Testis (tissue), 3 donors: ENCODE data around the gene DNLZ. TPM values are rescaled to one million over a fixed set of nuclear protein-coding genes. Genes with fewer than 3 reads are reported as not detected.

Experiments
- DNase-seq: peaks from one replicate; pipeline ENCODE4 v3.0.0-alpha.2; 2019
- H3K27ac ChIP-seq, 2 donors: fragments of 200-600 bp; sonication (generic); one replicate each; pipeline ENCODE4 v1.5.1; 2019
- H3K27me3 ChIP-seq: fragments of 200-600 bp; sonication (generic); one replicate; pipeline ENCODE4 v1.5.1; 2019
- H3K36me3 ChIP-seq: fragments of 200-600 bp; sonication (generic); one replicate; pipeline ENCODE4 v1.5.1; 2017; ENCODE audit warnings: low read depth; ENCODE audit errors: missing control alignments
- H3K4me1 ChIP-seq: fragments of 200-600 bp; sonication (generic); one replicate; pipeline ENCODE4 v1.5.1; 2019
- H3K4me3 ChIP-seq, 2 donors: fragments of 200-600 bp; sonication (generic); one replicate each; pipeline ENCODE4 v1.5.1; 2017 to 2019
- H3K9me3 ChIP-seq: fragments of 200-600 bp; sonication (generic); one replicate; pipeline ENCODE4 v1.5.1; 2017
- POLR2A ChIP-seq: fragments of 450-650 bp; IDR thresholded peaks from one replicate; pipeline ENCODE4 v1.6.1; 2017; ENCODE audit warnings: antibody characterized with exemption, mild to moderate bottlenecking, moderate library complexity
- WGBS, 2 donors: methylation state at CpG; one replicate each; pipeline ENCODE4 v1.1.5; 2018; 5-methylcytosine and 5-hydroxymethylcytosine counted together
- intact Hi-C: fragments of 100-400 bp; cut with DNase I; formaldehyde crosslinking; loops from one replicate; pipeline ENCODE4 v1.15.1; 2023; ENCODE audit warnings: low total_unique reads
- polyA plus RNA-seq: library from polyadenylated mRNA; stranded (reverse); fragments of 350-450 nt; fragmentation: Illumina TruSeq; extraction: RNeasy Lipid Tissue Mini Kit (QIAGEN cat#74804); gene quantifications from one replicate; pipeline ENCODE4 v1.2.3, GENCODE V29; 2014; ENCODE audit warnings: low read depth, low replicate concordance; ENCODE audit not compliant: insufficient read depth
- total RNA-seq, 2 donors: library from RNA; depleted of rRNA; stranded (reverse); fragments of >200 nt; gene quantifications; one replicate each; pipeline ENCODE4 v1.2.3, GENCODE V29; 2016
- TF ChIP-seq, protein P1 (sequence below), 3 experiments: fragments of 450-650 bp in 2 of 3; fragments of 200-600 bp in 1 of 3; sonication (generic) in 1 of 3; IDR thresholded peaks; one replicate each; pipeline ENCODE4 v1.5.1; 2016 to 2019; ENCODE audit warnings: antibody characterized with exemption in 3 of 3, mild to moderate bottlenecking in 2 of 3, moderate library complexity in 1 of 3

The DNLZ gene
- total and polyA plus RNA-seq, 3 donors from 2014 or later = 14.0 to 51.1 (median 48.2) TPM

- no peaks in the 10 kb centered on the region for H3K27me3 ChIP-seq
- no peak for DNase-seq
- H3K9me3 ChIP-seq = no peaks in the 10 kb centered on the region
- intact Hi-C loops = no loop called here
- no peaks in the 10 kb centered on the region for H3K36me3 ChIP-seq
- H3K4me3 ChIP-seq = no peak overlapping the region
- TF ChIP-seq, protein P1, sequence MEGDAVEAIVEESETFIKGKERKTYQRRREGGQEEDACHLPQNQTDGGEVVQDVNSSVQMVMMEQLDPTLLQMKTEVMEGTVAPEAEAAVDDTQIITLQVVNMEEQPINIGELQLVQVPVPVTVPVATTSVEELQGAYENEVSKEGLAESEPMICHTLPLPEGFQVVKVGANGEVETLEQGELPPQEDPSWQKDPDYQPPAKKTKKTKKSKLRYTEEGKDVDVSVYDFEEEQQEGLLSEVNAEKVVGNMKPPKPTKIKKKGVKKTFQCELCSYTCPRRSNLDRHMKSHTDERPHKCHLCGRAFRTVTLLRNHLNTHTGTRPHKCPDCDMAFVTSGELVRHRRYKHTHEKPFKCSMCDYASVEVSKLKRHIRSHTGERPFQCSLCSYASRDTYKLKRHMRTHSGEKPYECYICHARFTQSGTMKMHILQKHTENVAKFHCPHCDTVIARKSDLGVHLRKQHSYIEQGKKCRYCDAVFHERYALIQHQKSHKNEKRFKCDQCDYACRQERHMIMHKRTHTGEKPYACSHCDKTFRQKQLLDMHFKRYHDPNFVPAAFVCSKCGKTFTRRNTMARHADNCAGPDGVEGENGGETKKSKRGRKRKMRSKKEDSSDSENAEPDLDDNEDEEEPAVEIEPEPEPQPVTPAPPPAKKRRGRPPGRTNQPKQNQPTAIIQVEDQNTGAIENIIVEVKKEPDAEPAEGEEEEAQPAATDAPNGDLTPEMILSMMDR (IDR thresholded peaks at IDR 0.05) = no peak
- no peak for TF ChIP-seq POLR2A
- no peak overlapping the region for H3K27ac ChIP-seq
- H3K4me1 ChIP-seq = peaks cover 8% of the 10 kb centered on the region
- WGBS, 2 donors = 90 to 92% methylated on average over 15 to 32 of the region's 32 CpGs
Measured at GRCh38 chr9:136403915-136404800, 40.6 kb upstream of the DNLZ start.

DNA sequence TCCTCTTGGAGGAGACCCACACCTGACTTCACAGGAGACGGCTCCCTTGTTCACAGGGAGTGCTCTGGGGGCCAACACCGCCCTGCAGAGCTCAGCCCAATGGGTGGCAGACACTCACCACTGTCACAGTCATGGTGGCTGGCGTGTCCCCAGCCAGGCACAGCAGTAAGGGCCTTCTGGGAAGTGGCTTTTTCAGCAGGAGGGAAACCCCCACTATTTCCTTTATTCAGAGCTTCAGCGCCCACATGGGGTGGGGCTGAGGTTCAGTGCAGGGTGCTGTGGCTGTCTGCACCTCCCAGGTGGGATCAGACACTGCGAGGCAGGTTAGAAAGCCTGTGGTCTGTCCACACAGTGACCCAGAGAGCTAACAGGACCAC lies 40.0 kb upstream of the DNLZ start:
- no peaks in the 10 kb centered on the region for H3K27me3 ChIP-seq
- no peaks in the 10 kb centered on the region for H3K36me3 ChIP-seq
- TF ChIP-seq, protein P1 (IDR thresholded peaks at IDR 0.05) = no peak
- TF ChIP-seq POLR2A = no peak
- no peak for DNase-seq
- no peak overlapping the region for H3K4me3 ChIP-seq
- peaks cover 13% of the 10 kb centered on the region for H3K4me1 ChIP-seq
- H3K27ac ChIP-seq = no peak overlapping the region
- intact Hi-C loops = no loop called here
- H3K9me3 ChIP-seq = no peaks in the 10 kb centered on the region
- 90 to 92% methylated on average over 5 of the region's 5 CpGs for WGBS, 2 donors

- Histone ChIP-seq H3K27ac (no peak overlapping the region), H3K4me1 (peaks cover 13% of the 10 kb centered on the region), H3K36me3 (no peaks in the 10 kb centered on the region), H3K4me3 (no peak overlapping the region), H3K27me3 (no peaks in the 10 kb centered on the region), H3K9me3 (no peaks in the 10 kb centered on the region)
- no peak for DNase-seq
- 59 to 67% methylated on average over 13 of the region's 13 CpGs for WGBS, 2 donors
- intact Hi-C loops = no loop called here
- TF ChIP-seq, protein P1 (IDR thresholded peaks at IDR 0.05) = no peak
- no peak for TF ChIP-seq POLR2A
Measured at GRCh38 chr9:136402067-136402466, 38.5 kb upstream of the DNLZ start.

DNA sequence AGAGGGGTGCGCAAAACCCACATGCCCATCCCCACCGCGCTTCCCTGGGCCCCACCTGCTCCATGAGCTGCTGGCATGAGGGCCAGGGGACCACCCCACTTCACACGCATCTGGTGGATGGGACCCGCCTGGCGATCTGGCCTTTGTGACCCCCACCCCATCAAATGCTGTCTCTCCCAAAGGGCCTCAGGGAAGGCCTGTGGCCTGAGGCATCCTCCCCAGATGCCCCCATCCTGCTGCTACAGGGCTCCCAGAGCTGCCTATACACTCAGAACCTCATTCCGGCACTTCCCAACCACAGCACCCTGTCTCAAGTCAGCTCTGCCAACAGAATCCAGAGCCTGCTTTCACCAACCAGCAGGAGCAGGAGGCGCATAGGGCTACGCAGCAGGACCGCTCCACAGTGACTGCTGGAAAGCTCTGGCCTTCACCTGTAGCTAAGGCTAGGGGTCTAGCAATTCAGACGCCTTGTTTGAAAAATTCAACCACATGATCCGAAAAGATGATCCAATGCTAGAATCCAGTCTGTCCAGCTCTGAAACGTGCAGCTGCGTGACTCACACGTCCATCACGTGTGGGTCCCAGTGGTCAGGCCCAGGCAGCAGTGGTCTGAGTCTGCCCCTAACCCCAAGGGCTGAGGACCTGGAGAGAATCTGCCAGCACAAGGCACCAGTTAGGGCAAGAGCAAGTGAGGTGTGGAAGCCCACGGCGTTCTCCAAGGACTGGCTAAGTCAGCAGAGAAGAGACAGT lies 37.8 kb upstream of the DNLZ start:
- Histone ChIP-seq H3K27me3 (no peaks in the 10 kb centered on the region), H3K9me3 (no peaks in the 10 kb centered on the region), H3K27ac (no peak overlapping the region), H3K4me1 (peaks cover 13% of the 10 kb centered on the region), H3K4me3 (no peak overlapping the region), H3K36me3 (no peaks in the 10 kb centered on the region)
- intact Hi-C loops = no loop called here
- 88 to 90% methylated on average over 18 of the region's 18 CpGs for WGBS, 2 donors
- TF ChIP-seq POLR2A = no peak
- TF ChIP-seq, protein P1 (IDR thresholded peaks at IDR 0.05) = no peak
- no peak for DNase-seq
